ENCODE measurements around the gene KHNYN.

KHNYN gene

GRCh38 chr14:24397639-24398292 is 32.0 kb upstream of the KHNYN start:
- TF ChIP-seq CTCF (conservative IDR thresholded peaks at IDR 0.05; ENCODE audit: low read depth, low read length) = no peak
- Histone ChIP-seq H3K27me3 (ENCODE audit: insufficient read depth, low read depth) (no peaks in the 10 kb centered on the region), H3K4me1 (ENCODE audit: low read depth, poor library complexity, severe bottlenecking) (no peaks in the 10 kb centered on the region), H4K20me1 (ENCODE audit: insufficient read depth) (no peaks in the 10 kb centered on the region), H3K27ac (no peak overlapping the region), H3K79me2 (ENCODE audit: insufficient read depth, low read depth) (no peaks in the 10 kb centered on the region), H3K4me3 (IDR thresholded peaks at IDR 0.05; ENCODE audit: insufficient read depth, low read depth, low read length) (no peak overlapping the region), H3K36me3 (ENCODE audit: insufficient read depth) (no peaks in the 10 kb centered on the region), H2AFZ (ENCODE audit: low read depth) (no peak overlapping the region), H3K9ac (no peak overlapping the region), H3K4me2 (no peak overlapping the region)

- H3K79me2 ChIP-seq (ENCODE audit: insufficient read depth, low read depth) = no peaks in the 10 kb centered on the region
- no peak overlapping the region for H3K4me2 ChIP-seq
- no peak overlapping the region for H3K27ac ChIP-seq
- H3K4me1 ChIP-seq (ENCODE audit: low read depth, poor library complexity, severe bottlenecking) = no peaks in the 10 kb centered on the region
- H4K20me1 ChIP-seq (ENCODE audit: insufficient read depth) = no peaks in the 10 kb centered on the region
- no peak overlapping the region for H3K9ac ChIP-seq
- H3K27me3 ChIP-seq (ENCODE audit: insufficient read depth, low read depth) = no peaks in the 10 kb centered on the region
- H3K36me3 ChIP-seq (ENCODE audit: insufficient read depth) = no peaks in the 10 kb centered on the region
- no peak overlapping the region for H3K4me3 ChIP-seq (IDR thresholded peaks at IDR 0.05; ENCODE audit: insufficient read depth, low read depth, low read length)
- TF ChIP-seq CTCF (conservative IDR thresholded peaks at IDR 0.05; ENCODE audit: low read depth, low read length) = no peak
- no peak overlapping the region for H2AFZ ChIP-seq (ENCODE audit: low read depth)
Observed at GRCh38 chr14:24398293-24398652, 31.5 kb upstream of the KHNYN start.

GRCh38 chr14:24398653-24399446 is 30.9 kb upstream of the KHNYN start, which contains the start of gene NYNRIN:
Gene NYNRIN (plus strand): TSS chr14:24399003. CDS start chr14:24399247, 244 bp downstream.
- no peaks in the 10 kb centered on the region for H4K20me1 ChIP-seq (ENCODE audit: insufficient read depth)
- no peaks in the 10 kb centered on the region for H3K4me1 ChIP-seq (ENCODE audit: low read depth, poor library complexity, severe bottlenecking)
- no peaks in the 10 kb centered on the region for H3K36me3 ChIP-seq (ENCODE audit: insufficient read depth)
- no peaks in the 10 kb centered on the region for H3K79me2 ChIP-seq (ENCODE audit: insufficient read depth, low read depth)
- H3K4me3 ChIP-seq (IDR thresholded peaks at IDR 0.05; ENCODE audit: insufficient read depth, low read depth, low read length) = no peak within 1 kb of the TSS
- no peak within 1 kb of the TSS for H3K27ac ChIP-seq
- no peak for TF ChIP-seq CTCF (conservative IDR thresholded peaks at IDR 0.05; ENCODE audit: low read depth, low read length)
- no peaks in the 10 kb centered on the region for H3K27me3 ChIP-seq (ENCODE audit: insufficient read depth, low read depth)
- H3K9ac ChIP-seq = no peak within 1 kb of the TSS
- no peak within 1 kb of the TSS for H2AFZ ChIP-seq (ENCODE audit: low read depth)
- no peak within 1 kb of the TSS for H3K4me2 ChIP-seq

DNA sequence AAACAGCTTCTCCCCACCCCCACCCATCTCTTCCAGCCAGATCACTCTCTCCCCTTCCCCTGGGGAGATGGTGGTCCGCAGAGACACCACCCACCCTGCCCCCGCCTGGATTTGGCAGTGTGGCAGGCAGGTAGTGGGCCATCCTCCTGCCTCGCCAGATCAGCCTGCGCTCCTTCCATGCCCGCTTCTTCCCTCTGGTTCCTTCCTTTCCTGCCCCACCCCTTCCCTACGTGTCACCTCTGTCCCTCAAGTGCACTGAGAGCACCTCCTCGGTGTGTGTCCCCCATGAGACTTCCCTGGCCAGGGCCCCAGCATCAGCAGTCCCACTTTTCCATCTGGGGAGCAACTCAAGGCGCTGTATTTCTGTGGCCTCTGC is 30.3 kb upstream of the KHNYN start:
- Histone ChIP-seq H3K4me1 (ENCODE audit: low read depth, poor library complexity, severe bottlenecking) (no peaks in the 10 kb centered on the region), H2AFZ (ENCODE audit: low read depth) (no peak overlapping the region), H3K27me3 (ENCODE audit: insufficient read depth, low read depth) (no peaks in the 10 kb centered on the region), H4K20me1 (ENCODE audit: insufficient read depth) (no peaks in the 10 kb centered on the region), H3K4me3 (IDR thresholded peaks at IDR 0.05; ENCODE audit: insufficient read depth, low read depth, low read length) (no peak overlapping the region), H3K36me3 (ENCODE audit: insufficient read depth) (no peaks in the 10 kb centered on the region), H3K4me2 (no peak overlapping the region), H3K9ac (no peak overlapping the region), H3K27ac (no peak overlapping the region), H3K79me2 (ENCODE audit: insufficient read depth, low read depth) (no peaks in the 10 kb centered on the region)
- no peak for TF ChIP-seq CTCF (conservative IDR thresholded peaks at IDR 0.05; ENCODE audit: low read depth, low read length)

Data from KMS-11 (cell line).